K562 (cell line): Measurements from ENCODE around the gene ALOX12B. TPM values are rescaled to one million over a fixed set of nuclear protein-coding genes. Genes with fewer than 3 reads are reported as not detected.

Experiments used
- FOXJ2 ChIP-seq: fragments of 200-800 bp; sonication (Bioruptor generic); IDR thresholded peaks from 2 replicates; pipeline ENCODE4 v1.6.1; 2016; ENCODE audit warnings: missing genetic modification characterization, missing compliant biosample characterization
- HMGN3 ChIP-seq: IDR thresholded peaks from 2 replicates; pipeline ENCODE4 v1.6.1; 2011; ENCODE audit warnings: borderline replicate concordance, low read depth, mild to moderate bottlenecking, mixed read lengths, low read length; ENCODE audit not compliant: insufficient read length; ENCODE audit errors: extremely low read depth
- RBM39 ChIP-seq: fragments of 200-400 bp; formaldehyde crosslinking; optimal IDR thresholded peaks from 2 replicates; pipeline ENCODE3; 2018; ENCODE audit warnings: low read depth, low read length
- SLC30A9 ChIP-seq: fragments of 250-450 bp; sonication (Bioruptor Pico); IDR thresholded peaks from 2 replicates; pipeline ENCODE4 v1.8.0; 2022; ENCODE audit warnings: mild to moderate bottlenecking, moderate library complexity
- ZFP30 ChIP-seq: fragments of 250-450 bp; sonication (Bioruptor Pico); IDR thresholded peaks from 2 replicates; pipeline ENCODE4 v1.8.0; 2022; ENCODE audit warnings: moderate library complexity, mild to moderate bottlenecking, inconsistent platforms, borderline replicate concordance
- ZKSCAN8 ChIP-seq: fragments of 200-800 bp; sonication (Bioruptor generic); IDR thresholded peaks from 2 replicates; pipeline ENCODE4 v1.6.1; 2016; ENCODE audit warnings: missing genetic modification characterization, missing compliant biosample characterization
- ZNF274 ChIP-seq: IDR thresholded peaks from 2 replicates; pipeline ENCODE4 v1.6.1; 2011; ENCODE audit warnings: low read depth, mild to moderate bottlenecking, low read length, moderate library complexity, borderline replicate concordance
- polyA plus RNA-seq, 8 experiments: library from polyadenylated mRNA; depleted of rRNA in 4 of 8; stranded (reverse) in 5 of 8; unstranded in 3 of 8; fragments of >200 nt; fragmentation: Nextera tagmentation in 2 of 8; fragmentation: Illumina TruSeq in 1 of 8; extraction: Ambion mirVana in 2 of 8; extraction: Trizol in 1 of 8; gene quantifications; 2 replicates each; pipeline versions ENCODE4 v1.2.1 to v1.2.3, GENCODE V29; 2011 to 2014; ENCODE audit warnings: inconsistent platforms in 1 of 8, missing spikeins in 1 of 8
- total RNA-seq, 7 experiments: library from RNA; depleted of rRNA in 6 of 7; stranded (reverse); fragments of >200 nt in 6 of 7; fragmentation: Illumina TruSeq in 2 of 7; extraction: Trizol in 2 of 7; gene quantifications; 2 replicates each; pipeline versions ENCODE4 v1.2.1 to v1.2.3, GENCODE V29; 2011 to 2021; ENCODE audit warnings: low replicate concordance in 1 of 7
- TF ChIP-seq, protein P1 (sequence below): fragments of 150-350 bp; conservative IDR thresholded peaks from 2 replicates; pipeline ENCODE4 v1.6.1; 2014; ENCODE audit warnings: low read length
- TF ChIP-seq, protein P2 (sequence below): sonication (generic); formaldehyde crosslinking; IDR thresholded peaks from 2 replicates; pipeline ENCODE4 v1.8.1; 2022; ENCODE audit warnings: missing genetic modification reagents
- TF ChIP-seq, protein P3 (sequence below): fragments of 250-450 bp; sonication (Bioruptor Pico); IDR thresholded peaks from 2 replicates; pipeline ENCODE4 v1.9.0; 2021; ENCODE audit warnings: mild to moderate bottlenecking

ALOX12B gene
- total and polyA plus RNA-seq, 9 of the 15 experiments (the other 6 are each of a cell fraction or from before 2014, with no cell fraction given), result not detected

DNA sequence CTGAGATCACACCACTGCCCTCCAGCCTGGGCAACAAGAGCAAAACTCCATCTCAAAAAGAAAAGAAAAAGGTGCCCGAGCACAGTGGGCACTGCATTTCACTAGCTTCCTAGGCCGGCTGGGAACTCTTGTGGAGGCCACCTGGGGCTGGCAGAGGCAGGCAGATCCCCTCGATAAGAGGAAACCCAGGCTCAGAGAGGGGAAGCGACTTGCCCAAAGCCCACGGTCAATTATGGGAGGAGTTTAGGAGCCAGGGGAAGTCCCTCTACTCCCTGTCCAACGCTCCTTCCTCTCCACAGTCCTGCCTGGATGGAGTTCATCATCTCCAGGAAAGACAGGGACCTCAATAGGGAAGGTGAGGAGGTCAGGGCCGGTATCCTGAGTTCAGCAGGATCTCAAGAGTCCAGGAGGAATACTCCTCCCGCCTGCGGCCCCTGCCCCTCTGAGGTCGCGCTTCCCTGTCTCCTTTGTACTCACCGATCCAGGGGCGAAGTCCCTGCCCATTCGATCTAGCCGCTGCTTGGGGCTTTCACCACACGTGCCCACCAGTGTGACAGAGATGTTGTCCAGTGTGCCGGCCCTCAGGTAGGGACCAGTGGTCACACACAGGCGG lies 30.0 kb upstream of the ALOX12B start (continued):
- TF ChIP-seq, protein P1, sequence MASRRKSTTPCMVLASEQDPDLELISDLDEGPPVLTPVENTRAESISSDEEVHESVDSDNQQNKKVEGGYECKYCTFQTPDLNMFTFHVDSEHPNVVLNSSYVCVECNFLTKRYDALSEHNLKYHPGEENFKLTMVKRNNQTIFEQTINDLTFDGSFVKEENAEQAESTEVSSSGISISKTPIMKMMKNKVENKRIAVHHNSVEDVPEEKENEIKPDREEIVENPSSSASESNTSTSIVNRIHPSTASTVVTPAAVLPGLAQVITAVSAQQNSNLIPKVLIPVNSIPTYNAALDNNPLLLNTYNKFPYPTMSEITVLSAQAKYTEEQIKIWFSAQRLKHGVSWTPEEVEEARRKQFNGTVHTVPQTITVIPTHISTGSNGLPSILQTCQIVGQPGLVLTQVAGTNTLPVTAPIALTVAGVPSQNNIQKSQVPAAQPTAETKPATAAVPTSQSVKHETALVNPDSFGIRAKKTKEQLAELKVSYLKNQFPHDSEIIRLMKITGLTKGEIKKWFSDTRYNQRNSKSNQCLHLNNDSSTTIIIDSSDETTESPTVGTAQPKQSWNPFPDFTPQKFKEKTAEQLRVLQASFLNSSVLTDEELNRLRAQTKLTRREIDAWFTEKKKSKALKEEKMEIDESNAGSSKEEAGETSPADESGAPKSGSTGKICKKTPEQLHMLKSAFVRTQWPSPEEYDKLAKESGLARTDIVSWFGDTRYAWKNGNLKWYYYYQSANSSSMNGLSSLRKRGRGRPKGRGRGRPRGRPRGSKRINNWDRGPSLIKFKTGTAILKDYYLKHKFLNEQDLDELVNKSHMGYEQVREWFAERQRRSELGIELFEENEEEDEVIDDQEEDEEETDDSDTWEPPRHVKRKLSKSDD, result no peak
- no peak for TF ChIP-seq SLC30A9 (CRISPR knock-in tag)
- TF ChIP-seq, protein P2, sequence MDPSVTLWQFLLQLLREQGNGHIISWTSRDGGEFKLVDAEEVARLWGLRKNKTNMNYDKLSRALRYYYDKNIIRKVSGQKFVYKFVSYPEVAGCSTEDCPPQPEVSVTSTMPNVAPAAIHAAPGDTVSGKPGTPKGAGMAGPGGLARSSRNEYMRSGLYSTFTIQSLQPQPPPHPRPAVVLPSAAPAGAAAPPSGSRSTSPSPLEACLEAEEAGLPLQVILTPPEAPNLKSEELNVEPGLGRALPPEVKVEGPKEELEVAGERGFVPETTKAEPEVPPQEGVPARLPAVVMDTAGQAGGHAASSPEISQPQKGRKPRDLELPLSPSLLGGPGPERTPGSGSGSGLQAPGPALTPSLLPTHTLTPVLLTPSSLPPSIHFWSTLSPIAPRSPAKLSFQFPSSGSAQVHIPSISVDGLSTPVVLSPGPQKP (CRISPR knock-in tag), result no peak
- TF ChIP-seq FOXJ2, result no peak
- no peak for TF ChIP-seq ZKSCAN8 (CRISPR knock-in tag)
- no peak for TF ChIP-seq ZFP30 (CRISPR knock-in tag)
- no peak for TF ChIP-seq RBM39
- no peak for TF ChIP-seq ZNF274
- TF ChIP-seq, protein P3, sequence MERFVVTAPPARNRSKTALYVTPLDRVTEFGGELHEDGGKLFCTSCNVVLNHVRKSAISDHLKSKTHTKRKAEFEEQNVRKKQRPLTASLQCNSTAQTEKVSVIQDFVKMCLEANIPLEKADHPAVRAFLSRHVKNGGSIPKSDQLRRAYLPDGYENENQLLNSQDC (CRISPR knock-in tag), result no peak
- no peak for TF ChIP-seq HMGN3
